SH-SY5Y (cell line): ENCODE results near the gene CDC25C.

Experiments
- GATA2 ChIP-seq: IDR thresholded peaks from 2 replicates; pipeline ENCODE4 v1.6.1; 2011; ENCODE audit warnings: mild to moderate bottlenecking, low read depth, low read length
- GATA3 ChIP-seq: IDR thresholded peaks from 2 replicates; pipeline ENCODE4 v1.6.1; 2011; ENCODE audit warnings: low read depth, mild to moderate bottlenecking, low read length, moderate library complexity

DNA sequence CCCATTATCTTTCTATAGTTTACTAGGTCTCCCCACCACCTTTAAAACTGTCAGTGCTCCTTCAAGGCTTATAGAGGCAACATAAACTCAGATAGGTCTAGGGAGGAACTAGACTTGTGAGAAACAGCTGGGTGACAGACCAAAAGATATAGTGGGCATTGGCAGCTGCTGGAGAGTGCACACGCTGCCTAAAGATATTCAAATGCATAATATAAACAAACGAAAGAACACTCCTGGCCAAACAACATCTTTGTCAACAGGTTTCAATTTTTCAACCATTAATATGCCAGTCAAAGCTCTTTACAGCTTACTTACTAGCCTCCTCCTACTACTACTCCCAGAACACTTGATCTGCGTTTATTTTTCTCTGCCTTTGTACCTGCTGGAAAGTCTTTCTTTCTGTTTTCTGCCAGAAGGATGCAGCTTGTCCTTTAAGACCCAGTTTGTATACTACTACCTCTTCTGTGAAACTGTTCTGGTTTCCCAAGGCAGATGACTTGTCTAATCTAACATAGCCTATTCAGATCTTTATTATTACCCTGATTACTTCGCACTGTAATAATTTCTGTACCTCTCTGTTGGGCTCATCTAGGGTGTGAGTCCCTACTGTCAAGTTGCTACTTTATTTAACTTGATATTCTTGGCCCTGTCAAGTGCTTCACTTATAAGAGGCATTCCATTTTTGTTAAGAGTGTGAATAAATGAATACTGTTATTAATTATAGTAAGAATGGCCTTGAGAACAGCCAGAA lies 35.2 kb upstream of the CDC25C start:
- TF ChIP-seq GATA2 = no peak
- TF ChIP-seq GATA3 = no peak
